ENCODE measurements around the gene BCAR3. TPM values are rescaled to one million over a fixed set of nuclear protein-coding genes. Genes with fewer than 3 reads are reported as not detected.
A peak's percentile ranks its signal among the peaks of the same experiment; 100 is the strongest.

The BCAR3 gene
- 10 to 100 TPM; 26.7 to 42.7 (median 30.2) TPM for total RNA-seq

- peak; percentile 66 to 71 for DNase-seq (ENCODE audit: low spot score in 2 of 2)
- H3K4me1 ChIP-seq = no peaks in the 10 kb centered on the region
- H3K27me3 ChIP-seq = no peaks in the 10 kb centered on the region
- H3K9me3 ChIP-seq = no peaks in the 10 kb centered on the region
- no peaks in the 10 kb centered on the region for H3K36me3 ChIP-seq
- TF ChIP-seq POLR2AphosphoS5 (IDR thresholded peaks at IDR 0.05) (peak in 1 of 3 donors; percentile 37), POLR2A (IDR thresholded peaks at IDR 0.05) (no peak)
- peak within 1 kb of the TSS; percentile 95 to 96 for H3K27ac ChIP-seq
- intact Hi-C loops (cut with DNase I; ENCODE audit: low total_unique reads) = no loop called here
- peak within 1 kb of the TSS; percentile 80 to 95 (median 86) for H3K4me3 ChIP-seq
Measured at GRCh38 chr1:93681101-93681988, at the start of gene BCAR3. Gene BCAR3, minus strand, starts transcription at chr1:93681837. Its CDS starts 6,907 bp downstream, at chr1:93674930.

- TF ChIP-seq CTCF (IDR thresholded peaks at IDR 0.05) = no peak
- no peak for TF ChIP-seq POLR2AphosphoS5 (IDR thresholded peaks at IDR 0.05)
- no peak for TF ChIP-seq POLR2A (IDR thresholded peaks at IDR 0.05)
- H3K27me3 ChIP-seq = no peaks in the 10 kb centered on the region
- H3K4me3 ChIP-seq = no peak overlapping the region
- no peaks in the 10 kb centered on the region for H3K4me1 ChIP-seq
- no peaks in the 10 kb centered on the region for H3K9me3 ChIP-seq
- no peak for DNase-seq (ENCODE audit: low spot score in 2 of 2)
- H3K36me3 ChIP-seq = no peaks in the 10 kb centered on the region
- no peak overlapping the region for H3K27ac ChIP-seq
- intact Hi-C loops (cut with DNase I; ENCODE audit: low total_unique reads) = no loop called here
Measured at GRCh38 chr1:93730621-93731020, 49.0 kb upstream of the BCAR3 start.

- intact Hi-C loops (cut with DNase I; ENCODE audit: low total_unique reads) = no loop called here
- DNase-seq (ENCODE audit: low spot score in 2 of 2) = no peak
Measured at GRCh38 chr1:93729906-93730305, 48.3 kb upstream of the BCAR3 start.

GRCh38 chr1:93729502-93729901 lies 47.9 kb upstream of the BCAR3 start:
- Histone ChIP-seq H3K27me3 (no peaks in the 10 kb centered on the region), H3K4me3 (no peak overlapping the region), H3K27ac (no peak overlapping the region), H3K36me3 (no peaks in the 10 kb centered on the region), H3K4me1 (no peaks in the 10 kb centered on the region), H3K9me3 (no peaks in the 10 kb centered on the region)
- intact Hi-C loops (cut with DNase I; ENCODE audit: low total_unique reads) = no loop called here
- TF ChIP-seq POLR2A (IDR thresholded peaks at IDR 0.05) (no peak), POLR2AphosphoS5 (IDR thresholded peaks at IDR 0.05) (no peak), CTCF (IDR thresholded peaks at IDR 0.05) (no peak)
- DNase-seq (ENCODE audit: low spot score in 2 of 2) = no peak

More at GRCh38 chr1:93729906-93730305, 48.3 kb upstream of the BCAR3 start:
- H3K4me1 ChIP-seq = no peaks in the 10 kb centered on the region
- H3K9me3 ChIP-seq = no peaks in the 10 kb centered on the region
- no peaks in the 10 kb centered on the region for H3K36me3 ChIP-seq
- H3K4me3 ChIP-seq = no peak overlapping the region
- no peaks in the 10 kb centered on the region for H3K27me3 ChIP-seq
- H3K27ac ChIP-seq = no peak overlapping the region
- TF ChIP-seq POLR2AphosphoS5 (IDR thresholded peaks at IDR 0.05) (no peak), CTCF (IDR thresholded peaks at IDR 0.05) (no peak), POLR2A (IDR thresholded peaks at IDR 0.05) (no peak)

GRCh38 chr1:93728480-93729131 lies 47.0 kb upstream of the BCAR3 start:
- TF ChIP-seq CTCF (IDR thresholded peaks at IDR 0.05) = no peak
- no peak for TF ChIP-seq POLR2AphosphoS5 (IDR thresholded peaks at IDR 0.05)
- TF ChIP-seq POLR2A (IDR thresholded peaks at IDR 0.05) = no peak
- no peak overlapping the region for H3K4me3 ChIP-seq
- no peaks in the 10 kb centered on the region for H3K9me3 ChIP-seq
- H3K36me3 ChIP-seq = no peaks in the 10 kb centered on the region
- no peak overlapping the region for H3K27ac ChIP-seq
- H3K27me3 ChIP-seq = no peaks in the 10 kb centered on the region
- DNase-seq (ENCODE audit: low spot score in 2 of 2) = peak in 1 of 2 donors; percentile 38
- H3K4me1 ChIP-seq = no peaks in the 10 kb centered on the region
- intact Hi-C loops (cut with DNase I; ENCODE audit: low total_unique reads) = no loop called here
